ENCODE data around the gene BIK. TPM values are rescaled to one million over a fixed set of nuclear protein-coding genes. Genes with fewer than 3 reads are reported as not detected.

Gene BIK
- polyA plus RNA-seq, 1 experiment: 0.09 TPM

GRCh38 chr22:43172191-43172590 lies 61.6 kb downstream of the BIK start:
- TF ChIP-seq CTCF (IDR thresholded peaks at IDR 0.05; ENCODE audit: insufficient read depth, low read depth, low read length): no peak
- DNase-seq (ENCODE audit: low read depth): no peak
- POLR2A ChIA-PET: no interaction called here
- peaks cover 29% of the 10 kb centered on the region for H3K36me3 ChIP-seq (ENCODE audit: control insufficient read depth, insufficient read depth, low read length)
- H3K27me3 ChIP-seq (ENCODE audit: control insufficient read depth, insufficient read depth, low read length): no peaks in the 10 kb centered on the region
- no peak overlapping the region for H3K4me3 ChIP-seq (ENCODE audit: low read depth, low read length)
- CTCF ChIA-PET: no interaction called here

GRCh38 chr22:43173566-43173965 lies 63.0 kb downstream of the BIK start:
- peaks cover 24% of the 10 kb centered on the region for H3K36me3 ChIP-seq (ENCODE audit: control insufficient read depth, insufficient read depth, low read length)
- no peak for DNase-seq (ENCODE audit: low read depth)
- H3K4me3 ChIP-seq (ENCODE audit: low read depth, low read length): no peak overlapping the region
- TF ChIP-seq CTCF (IDR thresholded peaks at IDR 0.05; ENCODE audit: insufficient read depth, low read depth, low read length): no peak
- ChIA-PET CTCF (interaction anchor here (1.1 kb wide), 1 partner anchor 9 kb away, joined by 3 read pairs; no protein-coding TSS in a partner anchor), POLR2A (no interaction called here)
- no peaks in the 10 kb centered on the region for H3K27me3 ChIP-seq (ENCODE audit: control insufficient read depth, insufficient read depth, low read length)

DNA sequence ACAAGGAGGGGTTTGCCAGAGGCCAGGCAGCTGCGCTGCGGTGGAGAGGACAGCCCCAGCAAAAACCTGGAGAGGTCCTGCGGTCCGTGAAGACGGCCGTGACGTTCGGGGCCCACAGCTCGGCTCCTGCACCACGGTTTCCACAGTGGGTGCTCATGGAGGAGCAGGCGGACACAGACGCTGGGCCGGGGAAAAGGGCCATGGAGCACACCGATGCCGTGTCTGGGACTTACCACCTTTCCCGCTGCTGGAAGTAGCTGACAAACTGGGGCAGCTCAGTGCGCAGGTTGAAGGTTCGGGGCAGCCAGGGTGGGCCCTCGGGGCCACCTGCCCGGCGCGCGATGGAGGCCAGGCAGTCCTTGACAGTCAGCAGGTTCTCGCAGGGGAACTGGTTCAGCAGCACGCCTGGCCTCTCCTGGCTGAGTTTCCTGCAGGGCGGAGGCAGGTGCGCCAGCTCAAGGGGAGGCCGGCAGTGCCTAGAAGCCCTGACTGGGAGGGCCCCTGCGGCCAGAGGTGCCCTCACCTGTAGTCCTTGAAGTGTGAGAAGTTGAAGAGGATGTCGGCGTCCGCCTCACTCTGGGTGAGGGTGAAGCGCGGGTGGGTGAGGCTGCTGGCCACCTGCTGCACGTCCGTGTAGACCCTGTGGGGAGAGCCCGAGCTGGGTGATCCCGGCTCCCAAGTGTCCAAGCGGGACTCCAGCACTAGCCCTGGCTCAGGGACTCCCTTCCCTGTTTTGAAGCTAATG lies 63.6 kb downstream of the BIK start:
- Histone ChIP-seq H3K36me3 (ENCODE audit: control insufficient read depth, insufficient read depth, low read length) (peaks cover 29% of the 10 kb centered on the region), H3K27me3 (ENCODE audit: control insufficient read depth, insufficient read depth, low read length) (no peaks in the 10 kb centered on the region), H3K4me3 (ENCODE audit: low read depth, low read length) (no peak overlapping the region)
- TF ChIP-seq CTCF (IDR thresholded peaks at IDR 0.05; ENCODE audit: insufficient read depth, low read depth, low read length): no peak
- ChIA-PET POLR2A (no interaction called here), CTCF (interaction anchor here (1.1 kb wide), 1 partner anchor 8 kb away, joined by 3 read pairs; no protein-coding TSS in a partner anchor)
- DNase-seq (ENCODE audit: low read depth): no peak

GRCh38 chr22:43174941-43175531 lies 64.5 kb downstream of the BIK start:
- no peak for TF ChIP-seq CTCF (IDR thresholded peaks at IDR 0.05; ENCODE audit: insufficient read depth, low read depth, low read length)
- DNase-seq (ENCODE audit: low read depth): no peak
- ChIA-PET POLR2A (no interaction called here), CTCF (no interaction called here)
- Histone ChIP-seq H3K27me3 (ENCODE audit: control insufficient read depth, insufficient read depth, low read length) (no peaks in the 10 kb centered on the region), H3K4me3 (ENCODE audit: low read depth, low read length) (no peak overlapping the region), H3K36me3 (ENCODE audit: control insufficient read depth, insufficient read depth, low read length) (peaks cover 29% of the 10 kb centered on the region)

DNA sequence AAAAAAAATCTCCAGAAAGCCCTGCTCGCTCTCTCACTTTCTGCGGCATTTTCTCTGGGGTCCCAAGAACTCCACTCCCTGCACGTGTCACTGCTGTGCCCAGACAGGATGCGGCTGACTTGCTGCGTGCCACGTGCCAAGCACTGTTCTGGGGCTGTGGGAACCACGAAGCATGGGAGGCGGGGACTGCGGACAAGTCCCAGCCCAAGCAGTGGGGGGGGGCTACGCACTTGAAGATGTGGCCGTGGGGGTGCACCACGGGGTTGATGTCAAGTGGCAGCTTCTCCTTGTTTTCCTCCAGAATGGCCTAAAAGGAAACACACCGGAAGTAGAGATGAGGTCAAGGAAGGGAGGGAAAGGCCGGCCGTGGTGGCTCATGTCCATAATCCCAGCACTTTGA lies 65.5 kb downstream of the BIK start:
- DNase-seq (ENCODE audit: low read depth): no peak
- Histone ChIP-seq H3K27me3 (ENCODE audit: control insufficient read depth, insufficient read depth, low read length) (no peaks in the 10 kb centered on the region), H3K4me3 (ENCODE audit: low read depth, low read length) (no peak overlapping the region), H3K36me3 (ENCODE audit: control insufficient read depth, insufficient read depth, low read length) (peaks cover 28% of the 10 kb centered on the region)
- POLR2A ChIA-PET: no interaction called here
- TF ChIP-seq CTCF (IDR thresholded peaks at IDR 0.05; ENCODE audit: insufficient read depth, low read depth, low read length): no peak
- CTCF ChIA-PET: no interaction called here
